Omental fat pad (tissue), 4 donors: ENCODE measurements around the gene FSTL4. TPM values are rescaled to one million over a fixed set of nuclear protein-coding genes. Genes with fewer than 3 reads are reported as not detected.

Experiments used
- ATAC-seq: fragments of 150-250 bp; one replicate; pipeline ENCODE4 v1.9.1; 2016; ENCODE audit warnings: mild to moderate bottlenecking, moderate library complexity; ENCODE audit not compliant: low FRiP score
- DNase-seq: peaks from one replicate; pipeline ENCODE4 v3.0.0-alpha.2; 2019; ENCODE audit warnings: low spot score
- CTCF ChIP-seq, 3 donors: fragments of 450-650 bp; IDR thresholded peaks; one replicate each; pipeline ENCODE4 v1.5.1; 2016 to 2017; ENCODE audit warnings: antibody characterized with exemption in 3 of 3, mild to moderate bottlenecking in 3 of 3, moderate library complexity in 2 of 3
- total RNA-seq, 4 donors: library from RNA; depleted of rRNA; stranded (reverse); fragments of >200 nt; gene quantifications; one replicate each; pipeline ENCODE4 v1.1.0, GENCODE V29; 2016

The FSTL4 gene
- total RNA-seq, 4 donors from 2014 or later = 0.32 TPM; not detected in 3

GRCh38 chr5:133390416-133391353 is 221.7 kb downstream of the FSTL4 start:
- no peak for ATAC-seq
- no peak for DNase-seq
- TF ChIP-seq CTCF (IDR thresholded peaks at IDR 0.05) = no peak

- TF ChIP-seq CTCF (IDR thresholded peaks at IDR 0.05) = no peak
- DNase-seq (no peak), ATAC-seq (no peak)
Observed at GRCh38 chr5:133389066-133389590, 223.2 kb downstream of the FSTL4 start.

GRCh38 chr5:133387621-133388020 is 224.7 kb downstream of the FSTL4 start:
- DNase-seq (no peak), ATAC-seq (no peak)
- TF ChIP-seq CTCF (IDR thresholded peaks at IDR 0.05) = no peak

- DNase-seq = no peak
- ATAC-seq = peak; percentile 39
- TF ChIP-seq CTCF (IDR thresholded peaks at IDR 0.05) = no peak
Observed at GRCh38 chr5:133387091-133387490, 225.2 kb downstream of the FSTL4 start.

- ATAC-seq = no peak
- TF ChIP-seq CTCF (IDR thresholded peaks at IDR 0.05) = no peak
- no peak for DNase-seq
Observed at GRCh38 chr5:133386662-133387061, 225.7 kb downstream of the FSTL4 start.

- TF ChIP-seq CTCF (IDR thresholded peaks at IDR 0.05) = no peak
- no peak for DNase-seq
- no peak for ATAC-seq
Observed at GRCh38 chr5:133385346-133385745, 227.0 kb downstream of the FSTL4 start.

GRCh38 chr5:133384903-133385302 is 227.4 kb downstream of the FSTL4 start:
- no peak for TF ChIP-seq CTCF (IDR thresholded peaks at IDR 0.05)
- no peak for DNase-seq
- no peak for ATAC-seq
